ENCODE measurements around the gene PCDHB8.
"Not testable (repeated sequence)": the region's sequence is repeated elsewhere in the genome, so short reads cannot be mapped to it uniquely, and the experiment has no call there.

GRCh38 chr5:141152096-141152495 lies 25.5 kb upstream of the PCDHB8 start:
- not testable (repeated sequence) for TF ChIP-seq CTCF (conservative IDR thresholded peaks at IDR 0.05 in 1 of 2, IDR thresholded peaks at IDR 0.05 in 1 of 2; ENCODE audit: low read depth in 1 of 2, low read length in 2 of 2); EZH2 (IDR thresholded peaks at IDR 0.05; ENCODE audit: low read length, missing control alignments)
